IPS-18a (cell line): ENCODE measurements around the gene SNX6.
"Not testable (repeated sequence)": the region's sequence is repeated elsewhere in the genome, so short reads cannot be mapped to it uniquely, and the experiment has no call there.

Source experiments
- H3K27ac ChIP-seq: one replicate; pipeline ENCODE4 v1.5.1; 2013; ENCODE audit warnings: low read length
- H3K27me3 ChIP-seq: one replicate; pipeline ENCODE4 v1.6.1; 2013; ENCODE audit warnings: mild to moderate bottlenecking, low read length; ENCODE audit not compliant: control insufficient read depth, insufficient read depth
- H3K36me3 ChIP-seq: one replicate; pipeline ENCODE4 v1.6.1; 2013; ENCODE audit warnings: low read depth, low read length; ENCODE audit not compliant: control insufficient read depth
- H3K4me1 ChIP-seq: one replicate; pipeline ENCODE4 v1.6.1; 2013; ENCODE audit warnings: low read depth, low read length; ENCODE audit not compliant: control insufficient read depth
- H3K4me3 ChIP-seq: one replicate; pipeline ENCODE4 v1.5.1; 2013; ENCODE audit warnings: low read length
- H3K9ac ChIP-seq: one replicate; pipeline ENCODE4 v1.6.1; 2013; ENCODE audit warnings: mild to moderate bottlenecking, low read length, moderate library complexity
- H3K9me3 ChIP-seq: one replicate; pipeline ENCODE4 v1.6.1; 2013; ENCODE audit warnings: low read depth, low read length; ENCODE audit not compliant: control insufficient read depth

The SNX6 gene

GRCh38 chr14:34604995-34605394 is 25.0 kb downstream of the SNX6 start:
- no peak overlapping the region for H3K4me3 ChIP-seq
- H3K9ac ChIP-seq = no peak overlapping the region
- H3K27me3 ChIP-seq = no peaks in the 10 kb centered on the region
- H3K4me1 ChIP-seq = no peaks in the 10 kb centered on the region
- peaks cover 70% of the 10 kb centered on the region for H3K36me3 ChIP-seq
- no peaks in the 10 kb centered on the region for H3K9me3 ChIP-seq
- no peak overlapping the region for H3K27ac ChIP-seq

DNA sequence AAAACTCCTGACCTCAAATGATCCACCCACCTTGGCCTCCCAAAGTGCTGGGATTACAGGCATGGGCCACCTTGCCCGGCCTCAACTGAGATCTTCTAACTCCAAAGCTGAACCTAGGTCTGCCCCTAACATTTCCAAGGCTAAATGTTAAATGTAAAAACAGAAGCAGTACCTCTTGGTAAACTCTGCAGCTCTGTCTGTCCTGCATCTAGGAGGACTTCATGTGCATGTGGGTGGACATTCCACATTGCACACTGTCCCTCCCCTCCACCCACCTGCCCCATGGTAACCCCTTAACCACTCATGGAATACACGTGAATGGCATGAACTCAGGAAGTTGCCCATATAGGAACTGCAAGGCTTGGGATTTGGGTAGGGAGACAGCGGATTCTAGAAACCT is 33.1 kb downstream of the SNX6 start:
- H3K9me3 ChIP-seq = no peaks in the 10 kb centered on the region
- H3K36me3 ChIP-seq = peaks cover 74% of the 10 kb centered on the region
- H3K9ac ChIP-seq = no peak overlapping the region
- no peaks in the 10 kb centered on the region for H3K4me1 ChIP-seq
- no peak overlapping the region for H3K4me3 ChIP-seq
- no peaks in the 10 kb centered on the region for H3K27me3 ChIP-seq
- H3K27ac ChIP-seq = no peak overlapping the region

DNA sequence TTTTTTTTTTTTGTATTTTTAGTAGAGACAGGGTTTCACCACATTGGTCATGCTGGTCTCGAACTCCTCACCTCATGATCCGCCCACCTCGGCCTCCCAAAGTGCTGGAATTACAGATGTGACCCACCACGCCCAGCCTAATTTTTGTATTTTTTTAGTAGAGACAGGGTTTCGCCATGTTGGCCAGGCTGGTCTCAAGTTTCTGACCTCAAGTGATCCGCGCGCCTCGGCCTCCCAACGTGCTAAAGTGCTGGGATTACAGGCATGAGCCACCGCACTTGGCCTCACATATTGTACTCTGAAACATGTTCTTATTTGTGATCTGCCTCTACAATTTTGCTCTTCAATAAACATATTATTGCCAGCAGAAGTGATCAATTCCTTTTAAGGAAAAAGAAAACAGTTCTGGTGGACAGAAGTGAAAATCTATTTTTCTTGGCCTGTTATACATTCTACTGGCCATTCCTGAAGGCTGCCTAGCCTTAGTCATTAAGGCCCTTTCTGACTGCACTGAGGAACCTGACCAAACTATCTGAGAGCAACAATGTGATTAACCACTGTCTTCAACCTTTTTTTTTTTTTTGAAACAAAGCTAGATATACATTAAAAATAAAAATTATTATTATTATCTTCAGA is 36.1 kb downstream of the SNX6 start:
- Histone ChIP-seq H3K4me3 (no peak overlapping the region), H3K27ac (no peak overlapping the region), H3K4me1 (no peaks in the 10 kb centered on the region), H3K36me3 (peaks cover 66% of the 10 kb centered on the region), H3K9ac (no peak overlapping the region), H3K27me3 (no peaks in the 10 kb centered on the region), H3K9me3 (no peaks in the 10 kb centered on the region)

DNA sequence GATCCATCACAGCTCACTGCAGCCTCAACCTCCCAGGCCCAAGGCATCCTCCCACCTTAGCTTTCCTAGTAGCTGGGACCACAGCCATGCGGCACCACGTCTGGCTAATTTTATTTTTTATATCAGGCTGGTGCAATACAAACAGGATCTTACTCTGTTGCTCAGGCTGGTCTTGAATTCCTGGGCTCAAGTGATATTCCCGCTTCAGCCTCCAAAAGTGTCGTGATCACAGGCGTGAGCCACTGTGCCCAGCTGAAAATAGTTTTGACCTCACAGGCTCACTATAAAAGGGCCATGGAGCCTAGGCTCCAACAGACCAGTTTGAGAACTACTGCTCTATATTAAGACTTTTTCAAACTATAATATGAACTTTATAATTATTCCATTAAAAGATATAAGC is 37.3 kb downstream of the SNX6 start:
- Histone ChIP-seq H3K9me3 (no peaks in the 10 kb centered on the region), H3K4me1 (no peaks in the 10 kb centered on the region), H3K36me3 (peaks cover 58% of the 10 kb centered on the region), H3K27ac (no peak overlapping the region), H3K9ac (no peak overlapping the region), H3K27me3 (no peaks in the 10 kb centered on the region), H3K4me3 (no peak overlapping the region)

DNA sequence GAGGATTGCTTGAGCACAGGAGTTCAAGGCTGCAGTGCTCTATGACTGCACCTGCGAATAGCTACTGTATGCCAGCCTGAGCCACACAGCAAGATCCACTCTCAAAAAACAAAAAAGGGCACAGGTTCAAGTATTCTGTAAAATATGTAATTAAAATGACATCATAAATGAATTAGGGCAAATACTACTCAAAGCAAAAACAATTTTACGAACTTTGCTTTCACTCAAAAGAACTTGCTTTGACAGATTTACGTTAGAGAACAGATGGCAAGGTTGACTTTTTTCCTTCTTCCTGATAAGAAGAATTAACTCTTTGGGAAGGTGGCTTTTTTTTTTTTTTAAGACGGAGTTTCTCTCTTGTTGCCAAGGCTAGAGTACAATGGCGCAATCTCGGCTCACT is 46.4 kb downstream of the SNX6 start:
- Histone ChIP-seq H3K27me3 (no peaks in the 10 kb centered on the region), H3K9me3 (no peaks in the 10 kb centered on the region), H3K4me3 (no peak overlapping the region), H3K4me1 (no peaks in the 10 kb centered on the region), H3K36me3 (peaks cover 26% of the 10 kb centered on the region), H3K9ac (no peak overlapping the region), H3K27ac (no peak overlapping the region)

- Histone ChIP-seq H3K27me3 (no peaks in the 10 kb centered on the region), H3K9me3 (no peaks in the 10 kb centered on the region), H3K36me3 (peaks cover 24% of the 10 kb centered on the region), H3K4me3 (no peak overlapping the region), H3K4me1 (no peaks in the 10 kb centered on the region), H3K9ac (no peak overlapping the region), H3K27ac (no peak overlapping the region)
Observed at GRCh38 chr14:34582117-34582680, 47.7 kb downstream of the SNX6 start.

DNA sequence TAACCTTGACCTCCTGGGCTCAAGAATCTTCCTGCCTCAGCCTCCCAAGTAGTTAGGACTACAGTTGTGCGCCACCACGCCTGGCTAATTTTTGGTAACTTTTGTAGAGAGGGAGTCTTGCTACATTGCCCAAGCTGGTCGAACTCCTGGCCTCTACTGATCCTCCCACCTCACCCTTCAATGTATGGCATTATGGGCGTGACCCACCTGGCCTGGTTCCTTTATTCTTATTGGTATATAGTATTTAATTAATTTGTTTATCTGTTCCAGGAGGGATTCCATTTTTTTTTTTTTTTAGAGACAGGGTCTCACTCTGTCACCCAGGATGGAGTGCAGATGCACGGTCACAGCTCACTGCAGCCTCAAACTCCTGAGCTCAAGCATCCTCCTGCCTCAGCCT is 49.6 kb downstream of the SNX6 start:
- Histone ChIP-seq H3K27ac (no peak overlapping the region), H3K9me3 (no peaks in the 10 kb centered on the region), H3K36me3 (peaks cover 24% of the 10 kb centered on the region), H3K27me3 (no peaks in the 10 kb centered on the region), H3K9ac (no peak overlapping the region), H3K4me3 (no peak overlapping the region), H3K4me1 (no peaks in the 10 kb centered on the region)

- Histone ChIP-seq H3K9ac (no peak overlapping the region), H3K4me3 (no peak overlapping the region), H3K27ac (no peak overlapping the region), H3K27me3 (no peaks in the 10 kb centered on the region), H3K36me3 (peaks cover 25% of the 10 kb centered on the region), H3K9me3 (no peaks in the 10 kb centered on the region), H3K4me1 (no peaks in the 10 kb centered on the region)
Observed at GRCh38 chr14:34571771-34572170, 58.2 kb downstream of the SNX6 start.

- Histone ChIP-seq H3K9ac (no peak overlapping the region), H3K4me3 (no peak overlapping the region), H3K27ac (no peak overlapping the region), H3K36me3 (peaks cover 25% of the 10 kb centered on the region), H3K9me3 (no peaks in the 10 kb centered on the region), H3K27me3 (no peaks in the 10 kb centered on the region), H3K4me1 (no peaks in the 10 kb centered on the region)
Observed at GRCh38 chr14:34569750-34570149, 60.2 kb downstream of the SNX6 start.

DNA sequence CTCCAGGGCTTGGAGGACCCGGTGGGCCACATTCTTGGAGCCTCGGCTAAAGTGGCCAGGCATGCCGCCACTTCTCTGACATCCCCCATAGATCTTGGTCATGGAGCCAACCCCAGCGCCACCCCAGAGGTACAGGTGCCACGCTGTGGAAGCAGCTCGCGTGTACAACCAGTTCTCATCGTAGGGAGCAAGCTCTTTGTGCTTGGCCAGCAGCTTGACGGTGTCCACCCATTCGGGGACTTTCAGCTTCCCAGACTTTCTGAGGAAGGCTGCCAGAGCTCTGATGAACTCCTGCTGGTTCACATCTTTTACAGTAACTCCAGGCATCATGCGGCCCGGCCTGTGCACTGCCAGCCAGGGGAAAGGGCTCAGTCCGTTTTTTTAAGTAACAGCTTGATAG is 61.1 kb downstream of the SNX6 start:
- H3K9ac ChIP-seq = no peak overlapping the region
- no peaks in the 10 kb centered on the region for H3K9me3 ChIP-seq
- no peaks in the 10 kb centered on the region for H3K4me1 ChIP-seq
- no peak overlapping the region for H3K27ac ChIP-seq
- H3K27me3 ChIP-seq = no peaks in the 10 kb centered on the region
- no peak overlapping the region for H3K4me3 ChIP-seq
- peaks cover 25% of the 10 kb centered on the region for H3K36me3 ChIP-seq

DNA sequence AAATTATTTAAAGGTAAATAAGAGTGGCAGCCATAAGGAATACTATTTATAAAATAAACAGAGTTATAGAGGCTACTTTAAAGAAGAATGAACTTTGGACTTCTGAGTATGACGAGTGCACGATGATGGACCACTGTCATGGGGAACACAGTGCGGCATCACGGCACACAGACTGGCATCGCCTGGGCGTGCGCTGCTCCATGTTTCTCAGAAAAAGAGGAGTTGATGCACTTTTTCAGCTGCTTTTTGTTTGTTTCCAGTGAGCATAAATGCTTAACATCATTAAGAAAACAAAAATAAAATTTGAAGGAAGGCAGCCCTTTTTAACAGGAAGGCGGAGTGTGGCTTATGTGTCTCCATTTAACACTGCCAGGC is 67.2 kb downstream of the SNX6 start:
- H3K4me1 ChIP-seq = no peaks in the 10 kb centered on the region
- H3K27ac ChIP-seq = no peak overlapping the region
- H3K9ac ChIP-seq = no peak overlapping the region
- H3K27me3 ChIP-seq = no peaks in the 10 kb centered on the region
- H3K9me3 ChIP-seq = no peaks in the 10 kb centered on the region
- no peak overlapping the region for H3K4me3 ChIP-seq
- peaks cover 11% of the 10 kb centered on the region for H3K36me3 ChIP-seq

GRCh38 chr14:34562037-34562775 is 67.7 kb downstream of the SNX6 start:
- not testable (repeated sequence) for H3K27me3 ChIP-seq, H3K4me1 ChIP-seq, H3K9me3 ChIP-seq, H3K27ac ChIP-seq, H3K36me3 ChIP-seq, H3K4me3 ChIP-seq, H3K9ac ChIP-seq
